GM18505 (cell line): ENCODE measurements around the gene ATAD3A.

Source experiments
- ATAC-seq: cut with Tn5 transposase; IDR thresholded peaks from one replicate; pipeline ENCODE4 v1.9.1; 2021; ENCODE audit not compliant: unreplicated experiment
- POLR2A ChIP-seq: IDR thresholded peaks from 4 replicates; pipeline ENCODE4 v1.6.1; 2011; ENCODE audit warnings: borderline replicate concordance; ENCODE audit not compliant: insufficient read depth, insufficient read length; ENCODE audit errors: extremely low read depth

ATAD3A gene

DNA sequence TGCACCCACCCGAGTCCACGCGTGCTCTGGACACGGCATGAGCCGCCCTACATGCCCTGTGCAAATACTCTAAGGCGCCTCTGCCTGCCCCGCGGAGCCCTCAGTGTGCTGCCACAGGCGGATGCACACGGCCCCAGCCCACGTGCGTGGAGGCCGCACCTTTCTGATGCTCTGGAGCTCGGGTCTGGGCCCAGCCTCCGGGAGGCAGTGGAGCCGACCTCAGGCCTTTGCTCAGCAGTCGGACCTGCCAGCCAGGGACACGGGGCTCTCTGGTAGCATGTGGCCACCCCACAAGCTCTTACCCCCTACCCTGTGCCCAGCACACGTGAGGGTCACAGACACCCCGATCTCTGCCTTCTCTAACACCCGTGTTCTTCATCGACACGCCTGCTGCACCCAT is 26.4 kb downstream of the ATAD3A start:
- ATAC-seq, result no peak
- no peak for TF ChIP-seq POLR2A

DNA sequence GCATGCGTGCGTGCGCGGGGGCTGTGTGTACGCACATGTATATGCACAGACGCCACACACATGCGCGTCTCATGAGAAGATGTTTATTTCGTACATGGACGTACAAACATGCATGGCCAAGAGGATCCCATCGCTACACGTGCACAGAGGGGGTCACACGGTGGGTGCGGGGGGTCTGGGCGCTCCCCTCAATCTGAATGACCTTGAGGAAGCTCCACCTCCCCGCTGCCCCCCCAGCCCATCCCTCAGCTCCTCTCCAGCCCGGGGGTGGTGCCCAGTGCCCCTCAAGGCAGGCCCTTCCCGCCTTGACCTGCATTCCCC is 27.0 kb downstream of the ATAD3A start:
- ATAC-seq, result no peak
- TF ChIP-seq POLR2A, result no peak

GRCh38 chr1:1539310-1540089 is 27.5 kb downstream of the ATAD3A start:
- no peak for ATAC-seq
- TF ChIP-seq POLR2A, result no peak

DNA sequence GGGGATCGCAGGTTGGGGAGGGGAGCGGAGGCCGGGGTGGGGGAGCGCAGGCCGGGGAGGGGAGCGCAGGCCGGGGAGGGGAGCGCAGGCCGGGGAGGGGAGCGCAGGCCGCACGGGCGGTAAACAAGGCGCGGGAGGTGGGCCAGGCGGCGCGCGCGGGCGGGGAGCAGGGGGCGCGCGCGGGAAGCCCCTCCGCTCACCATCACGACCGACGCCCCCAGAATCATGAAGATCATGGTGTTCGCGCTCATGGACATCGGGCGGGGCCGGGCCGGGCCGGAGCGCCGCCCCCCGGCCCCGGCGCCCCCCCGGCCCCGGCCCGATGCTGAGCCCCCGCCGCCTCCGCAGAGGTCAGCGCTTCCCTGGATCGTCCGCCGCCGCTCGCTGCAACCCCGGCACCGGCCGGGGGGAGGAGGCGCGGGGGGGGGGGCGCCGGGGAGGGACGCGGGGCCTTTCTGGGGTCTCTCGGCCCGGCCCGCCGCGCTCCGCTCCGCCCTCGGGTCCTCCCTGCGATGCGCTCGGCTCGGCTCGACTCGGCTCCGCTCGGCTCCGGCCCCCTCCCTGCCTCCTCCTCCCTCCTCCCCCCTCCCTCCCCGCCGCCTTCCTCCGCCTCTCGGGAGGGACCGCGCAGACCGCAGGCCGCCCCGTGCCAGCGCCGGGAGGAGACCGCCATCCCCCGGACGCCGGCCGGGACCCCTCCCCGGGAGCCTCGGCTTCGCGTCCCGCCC is 28.3 kb downstream of the ATAD3A start, which contains the start of gene TMEM240:
TSS of gene TMEM240 (minus strand) at position 535 of the 728 bp plus-strand sequence. CDS start at position 257, 278 bp downstream.
- TF ChIP-seq POLR2A, result no peak

DNA sequence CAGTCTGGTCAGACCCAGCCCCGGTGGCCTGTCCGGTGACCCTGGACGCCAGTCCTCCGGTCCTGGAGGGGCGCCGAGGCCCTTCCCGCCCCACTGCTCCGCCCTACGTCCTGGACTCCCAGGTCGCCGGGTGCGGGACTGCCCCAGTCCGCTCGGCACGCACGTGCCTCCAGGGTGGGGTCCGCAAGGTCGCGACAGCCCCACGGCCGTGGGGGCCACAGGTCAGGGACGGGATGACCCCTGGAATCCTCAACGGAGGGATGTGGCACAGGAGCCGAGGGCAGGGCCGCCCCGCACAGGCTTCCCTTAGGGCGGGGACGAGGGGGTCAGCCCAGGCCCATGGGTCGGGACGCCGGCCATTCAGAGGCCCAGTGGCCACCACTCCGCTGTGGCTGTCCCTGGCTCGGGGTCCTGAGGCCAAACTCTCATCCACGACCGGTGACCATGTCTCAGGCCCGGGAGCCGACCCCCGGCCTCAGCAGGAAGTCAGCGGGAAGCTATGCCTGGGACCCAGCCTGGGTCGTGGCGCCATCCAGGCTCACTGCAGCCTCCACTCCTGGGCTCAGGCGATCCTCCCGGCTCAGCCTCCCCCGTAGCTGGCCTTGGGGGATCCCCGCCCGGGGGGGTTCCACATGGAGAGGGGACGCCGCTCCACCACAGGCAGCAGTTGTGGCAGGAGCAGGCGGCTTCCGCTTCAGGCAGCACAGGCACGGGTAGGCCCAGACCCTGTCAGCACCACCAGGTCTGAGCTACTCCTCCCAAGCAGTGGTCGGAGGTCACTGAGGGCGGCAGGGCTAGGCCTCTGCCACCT is 29.1 kb downstream of the ATAD3A start:
- no peak for ATAC-seq
- no peak for TF ChIP-seq POLR2A

More for the DNA sequence above, 28.3 kb downstream of the ATAD3A start, which contains the start of gene TMEM240:
- ATAC-seq, result no peak

DNA sequence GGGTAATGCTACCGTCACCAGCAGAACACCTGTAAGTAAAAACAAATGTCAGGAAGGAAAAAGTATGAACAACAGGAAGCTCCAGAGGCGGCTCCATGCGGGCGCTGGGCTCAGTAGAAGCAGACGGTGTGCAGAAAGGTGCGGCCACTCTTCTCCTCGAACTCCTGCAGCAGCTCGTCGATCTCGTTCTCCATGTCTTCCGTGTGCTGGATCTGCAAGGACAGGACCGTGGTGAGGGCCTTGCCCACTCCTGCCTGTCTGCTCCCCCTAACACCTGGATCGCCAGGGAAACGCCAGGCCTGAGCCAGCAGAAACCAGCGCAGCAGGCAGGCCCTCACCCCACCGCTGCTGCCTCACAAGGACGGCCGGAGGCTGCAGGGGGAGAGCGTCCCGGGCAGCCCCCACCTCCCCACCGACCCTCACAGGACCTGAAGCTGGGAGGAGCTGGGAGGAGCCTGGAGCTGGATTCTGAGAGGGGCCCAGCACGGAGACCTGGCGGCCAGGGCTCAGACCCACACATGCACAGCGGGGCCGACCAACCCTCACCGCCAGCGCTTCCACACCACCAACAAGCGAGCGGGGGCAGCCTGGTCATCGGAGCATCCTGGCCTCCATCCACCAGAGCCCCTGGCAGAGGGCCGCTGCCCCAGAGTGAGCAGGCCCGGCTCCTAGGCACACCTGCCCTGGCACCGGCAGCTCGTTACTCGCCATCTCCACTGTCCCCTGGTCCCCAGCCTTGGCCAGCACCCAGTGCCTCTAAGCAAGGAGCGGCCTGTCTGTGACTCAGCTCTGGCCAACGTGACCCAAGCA is 30.2 kb downstream of the ATAD3A start:
- TF ChIP-seq POLR2A, result no peak
- no peak for ATAC-seq

DNA sequence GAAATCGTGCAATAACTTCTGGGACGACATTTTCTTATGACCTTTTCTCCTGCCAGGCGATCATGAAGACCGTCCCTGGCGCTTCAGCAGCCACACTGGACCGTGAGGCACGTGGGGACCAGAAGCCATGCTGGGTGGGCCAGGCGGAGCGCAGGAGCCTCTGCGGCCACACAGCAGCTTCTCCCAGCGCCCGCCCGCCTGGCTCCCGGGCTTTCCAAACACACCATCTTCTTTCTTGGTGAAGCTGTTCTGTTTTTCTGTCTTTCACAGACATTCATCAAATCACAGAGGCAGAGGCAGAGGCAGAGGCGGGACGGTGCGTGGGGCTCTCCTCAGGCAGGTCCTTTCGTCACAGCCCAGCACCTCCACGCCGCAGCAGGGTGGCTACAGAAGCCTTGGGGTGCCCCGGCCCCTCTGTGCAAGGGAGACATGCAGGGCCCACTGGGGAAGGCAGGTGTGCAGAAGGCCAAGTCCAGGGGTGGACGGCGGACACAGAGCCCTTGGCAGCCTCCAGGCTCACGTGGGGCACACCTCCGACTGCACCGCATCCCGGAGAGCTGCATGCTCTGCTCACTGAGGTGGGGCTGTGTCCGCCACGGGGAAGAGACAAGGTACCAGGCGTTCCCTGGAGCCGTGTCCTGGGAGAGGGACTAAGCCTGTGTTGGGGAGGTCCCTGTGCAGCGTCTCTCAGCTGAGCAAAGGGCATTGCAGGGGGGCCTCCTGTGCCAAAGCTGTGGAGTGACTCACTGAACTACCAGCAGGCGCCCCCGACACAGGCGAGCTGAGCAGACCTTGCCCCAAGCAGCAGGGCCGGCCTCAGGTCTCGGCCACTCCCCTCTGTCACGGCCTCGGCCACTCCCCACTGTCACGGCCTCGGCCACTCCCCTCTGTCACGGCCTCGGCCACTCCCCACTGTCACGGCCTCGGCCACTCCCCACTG is 31.1 kb downstream of the ATAD3A start:
- ATAC-seq, result no peak
- no peak for TF ChIP-seq POLR2A

- TF ChIP-seq POLR2A, result no peak
- no peak for ATAC-seq
Measured at GRCh38 chr1:1543706-1544099, 31.7 kb downstream of the ATAD3A start.

DNA sequence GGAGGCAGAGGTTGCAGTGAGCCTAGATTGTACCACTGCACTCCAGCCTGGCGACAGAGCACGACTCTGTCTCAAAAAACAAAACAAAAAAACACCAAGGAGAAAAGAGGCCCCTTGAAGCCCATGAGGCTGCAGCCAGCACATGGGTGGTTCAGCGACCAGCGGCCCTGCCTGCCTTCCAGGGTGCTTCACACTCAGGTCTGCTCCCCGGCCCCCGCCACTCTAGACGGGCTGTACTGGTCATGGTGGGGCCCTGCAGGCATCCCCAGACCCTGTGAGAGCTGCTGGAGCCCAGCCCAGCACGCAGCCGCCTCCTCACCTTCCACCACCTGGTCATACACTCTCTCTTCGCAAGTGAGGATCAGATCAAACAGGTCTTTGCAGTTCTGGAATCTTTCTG is 32.6 kb downstream of the ATAD3A start:
- TF ChIP-seq POLR2A, result no peak
- no peak for ATAC-seq

- ATAC-seq, result no peak
- no peak for TF ChIP-seq POLR2A
Measured at GRCh38 chr1:1545946-1546737, 34.2 kb downstream of the ATAD3A start.

DNA sequence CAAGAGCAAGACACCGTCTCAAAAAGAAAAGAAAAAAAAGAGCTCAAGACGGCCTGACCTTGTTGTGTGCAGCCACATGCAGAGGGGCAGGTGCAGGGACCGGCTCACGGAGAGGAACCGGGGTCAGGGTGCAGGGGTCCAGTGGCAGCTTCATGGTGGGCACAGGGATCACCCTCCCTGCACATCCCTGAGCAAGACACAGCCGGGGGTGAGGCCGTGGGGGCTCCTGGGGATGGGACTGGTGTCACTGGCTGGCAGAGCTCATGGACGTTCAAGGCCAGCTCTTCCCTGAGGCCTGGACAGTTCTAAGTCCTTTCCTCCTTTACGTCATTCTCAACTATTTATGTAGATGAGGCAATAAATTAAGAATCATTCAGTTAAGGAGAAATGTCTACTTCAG is 35.0 kb downstream of the ATAD3A start:
- no peak for TF ChIP-seq POLR2A
- ATAC-seq, result no peak

- ATAC-seq, result no peak
Measured at GRCh38 chr1:1547476-1547875, 35.5 kb downstream of the ATAD3A start.

DNA sequence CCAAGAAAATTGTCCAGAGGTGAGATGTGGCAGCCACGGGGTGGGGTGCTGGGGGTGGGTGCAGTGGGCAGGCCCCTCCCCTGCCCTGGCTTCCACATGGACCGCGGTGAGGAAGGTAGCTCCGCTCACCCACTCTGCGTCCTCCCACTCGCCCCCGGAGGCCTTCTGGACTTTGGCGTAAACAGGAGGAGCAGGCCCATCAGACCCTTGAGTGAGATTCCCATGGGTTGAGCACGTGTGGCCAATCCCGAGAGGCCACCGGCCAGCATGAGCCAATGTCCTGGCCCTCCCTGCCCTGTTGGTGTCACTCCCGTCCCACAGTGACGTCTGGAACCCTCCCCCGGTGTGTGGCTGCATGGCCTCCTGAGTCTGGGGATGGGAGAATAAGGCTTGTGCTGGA is 36.6 kb downstream of the ATAD3A start:
- ATAC-seq, result no peak
- no peak for TF ChIP-seq POLR2A

More at GRCh38 chr1:1547476-1547875, 35.5 kb downstream of the ATAD3A start:
- no peak for TF ChIP-seq POLR2A
